Measurements from ENCODE around the gene MOB3B. TPM values are rescaled to one million over a fixed set of nuclear protein-coding genes. Genes with fewer than 3 reads are reported as not detected.

Gene MOB3B
- polyA plus RNA-seq, 2 of the 4 experiments (the other 2 are of a cell fraction): 6.0 to 6.4 TPM

DNA sequence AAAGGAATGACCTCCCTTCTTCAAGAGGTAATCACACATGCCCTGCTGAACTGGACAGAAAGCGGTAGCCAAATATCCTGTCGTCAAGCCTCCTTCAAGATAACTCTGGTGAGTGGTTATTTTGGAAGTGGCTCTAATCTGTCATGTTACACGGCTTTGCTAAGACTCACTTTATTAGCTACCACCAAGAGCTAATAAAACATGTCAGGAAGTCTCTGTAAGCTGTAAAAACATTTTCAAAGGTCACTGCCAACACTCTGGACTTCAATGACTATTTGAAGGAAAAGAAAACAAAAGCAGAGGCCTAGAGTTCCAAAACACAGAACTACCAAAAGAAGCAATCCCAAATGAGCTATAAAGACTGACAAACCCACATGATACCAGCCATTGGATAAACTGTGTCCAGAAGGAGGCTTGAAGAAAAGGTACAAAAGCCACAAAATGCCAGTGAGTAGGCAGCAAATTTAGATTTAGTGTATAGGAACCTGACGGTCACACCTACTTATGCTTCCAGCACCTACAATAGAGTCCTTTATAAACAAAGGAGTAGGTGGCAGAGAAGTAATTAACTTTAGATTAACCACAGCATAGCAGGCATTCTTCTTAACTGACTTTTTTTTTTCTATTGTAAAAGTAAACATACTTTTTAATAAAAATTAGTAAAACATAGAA, 135.3 kb downstream of the MOB3B start:
- ChIA-PET CTCF (interaction anchor here (1.0 to 2.1 kb wide), 3 partner anchors 13 to 28 kb away, joined by 3 to 7 read pairs (median 3); no protein-coding TSS in a partner anchor), POLR2A (no interaction called here)
- no peak for ATAC-seq
- no peak overlapping the region for H3K27ac ChIP-seq
- H3K4me2 ChIP-seq: no peak overlapping the region
- 62% methylated on average over 4 of the region's 4 CpGs for WGBS (ENCODE audit: missing lambda C conversion rate)
- no peak for TF ChIP-seq PHF8 (IDR thresholded peaks at IDR 0.05; ENCODE audit: borderline replicate concordance, low read depth)
- TF ChIP-seq, protein P1, sequence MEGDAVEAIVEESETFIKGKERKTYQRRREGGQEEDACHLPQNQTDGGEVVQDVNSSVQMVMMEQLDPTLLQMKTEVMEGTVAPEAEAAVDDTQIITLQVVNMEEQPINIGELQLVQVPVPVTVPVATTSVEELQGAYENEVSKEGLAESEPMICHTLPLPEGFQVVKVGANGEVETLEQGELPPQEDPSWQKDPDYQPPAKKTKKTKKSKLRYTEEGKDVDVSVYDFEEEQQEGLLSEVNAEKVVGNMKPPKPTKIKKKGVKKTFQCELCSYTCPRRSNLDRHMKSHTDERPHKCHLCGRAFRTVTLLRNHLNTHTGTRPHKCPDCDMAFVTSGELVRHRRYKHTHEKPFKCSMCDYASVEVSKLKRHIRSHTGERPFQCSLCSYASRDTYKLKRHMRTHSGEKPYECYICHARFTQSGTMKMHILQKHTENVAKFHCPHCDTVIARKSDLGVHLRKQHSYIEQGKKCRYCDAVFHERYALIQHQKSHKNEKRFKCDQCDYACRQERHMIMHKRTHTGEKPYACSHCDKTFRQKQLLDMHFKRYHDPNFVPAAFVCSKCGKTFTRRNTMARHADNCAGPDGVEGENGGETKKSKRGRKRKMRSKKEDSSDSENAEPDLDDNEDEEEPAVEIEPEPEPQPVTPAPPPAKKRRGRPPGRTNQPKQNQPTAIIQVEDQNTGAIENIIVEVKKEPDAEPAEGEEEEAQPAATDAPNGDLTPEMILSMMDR (IDR thresholded peaks at IDR 0.05): no peak
- no peak for TF ChIP-seq ZSCAN20 (CRISPR knock-in tag; IDR thresholded peaks at IDR 0.05)
- TF ChIP-seq EHF (CRISPR knock-in tag; IDR thresholded peaks at IDR 0.05): no peak
- TF ChIP-seq MYC (IDR thresholded peaks at IDR 0.05; ENCODE audit: borderline replicate concordance, low read length): no peak
- TF ChIP-seq CBX8 (IDR thresholded peaks at IDR 0.05): no peak
- no peak for TF ChIP-seq TFCP2L1 (CRISPR knock-in tag; IDR thresholded peaks at IDR 0.05)
- TF ChIP-seq HES2 (IDR thresholded peaks at IDR 0.05): no peak
- TF ChIP-seq ZNF302 (CRISPR knock-in tag; IDR thresholded peaks at IDR 0.05): no peak
- TF ChIP-seq ESRRA (IDR thresholded peaks at IDR 0.05; ENCODE audit: borderline replicate concordance, low read length): no peak
- TF ChIP-seq FOSL2 (IDR thresholded peaks at IDR 0.05): no peak
- no peak for TF ChIP-seq FOSL2 (CRISPR knock-in tag; IDR thresholded peaks at IDR 0.05)
- no peak for TF ChIP-seq NFE2L2 (conservative IDR thresholded peaks at IDR 0.05; ENCODE audit: low read length)
- no peak for TF ChIP-seq JUN (IDR thresholded peaks at IDR 0.05)
- TF ChIP-seq, protein P2, sequence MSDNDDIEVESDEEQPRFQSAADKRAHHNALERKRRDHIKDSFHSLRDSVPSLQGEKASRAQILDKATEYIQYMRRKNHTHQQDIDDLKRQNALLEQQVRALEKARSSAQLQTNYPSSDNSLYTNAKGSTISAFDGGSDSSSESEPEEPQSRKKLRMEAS (IDR thresholded peaks at IDR 0.05): no peak
- no peak for TF ChIP-seq ELK1 (IDR thresholded peaks at IDR 0.05; ENCODE audit: low read depth, low read length)
- no peak for TF ChIP-seq TP53 (CRISPR knock-in tag; IDR thresholded peaks at IDR 0.05)
- no peak for TF ChIP-seq HDAC2 (IDR thresholded peaks at IDR 0.05)
- no peak for TF ChIP-seq HOXB13 (CRISPR knock-in tag; IDR thresholded peaks at IDR 0.05; ENCODE audit: low read depth)
- no peak for TF ChIP-seq ZFP36 (IDR thresholded peaks at IDR 0.05; ENCODE audit: borderline replicate concordance, partially characterized antibody)
- peaks cover 13% of the 10 kb centered on the region; the same call in 1 of the 3 replicates for H3K4me1 ChIP-seq
- no peak overlapping the region for H3K4me3 ChIP-seq
- H3K9me3 ChIP-seq: no peaks in the 10 kb centered on the region
- no peak for DNase-seq (ENCODE audit: low read depth in 1 of 2, low spot score in 1 of 2)
- no peak for FAIRE-seq

DNA sequence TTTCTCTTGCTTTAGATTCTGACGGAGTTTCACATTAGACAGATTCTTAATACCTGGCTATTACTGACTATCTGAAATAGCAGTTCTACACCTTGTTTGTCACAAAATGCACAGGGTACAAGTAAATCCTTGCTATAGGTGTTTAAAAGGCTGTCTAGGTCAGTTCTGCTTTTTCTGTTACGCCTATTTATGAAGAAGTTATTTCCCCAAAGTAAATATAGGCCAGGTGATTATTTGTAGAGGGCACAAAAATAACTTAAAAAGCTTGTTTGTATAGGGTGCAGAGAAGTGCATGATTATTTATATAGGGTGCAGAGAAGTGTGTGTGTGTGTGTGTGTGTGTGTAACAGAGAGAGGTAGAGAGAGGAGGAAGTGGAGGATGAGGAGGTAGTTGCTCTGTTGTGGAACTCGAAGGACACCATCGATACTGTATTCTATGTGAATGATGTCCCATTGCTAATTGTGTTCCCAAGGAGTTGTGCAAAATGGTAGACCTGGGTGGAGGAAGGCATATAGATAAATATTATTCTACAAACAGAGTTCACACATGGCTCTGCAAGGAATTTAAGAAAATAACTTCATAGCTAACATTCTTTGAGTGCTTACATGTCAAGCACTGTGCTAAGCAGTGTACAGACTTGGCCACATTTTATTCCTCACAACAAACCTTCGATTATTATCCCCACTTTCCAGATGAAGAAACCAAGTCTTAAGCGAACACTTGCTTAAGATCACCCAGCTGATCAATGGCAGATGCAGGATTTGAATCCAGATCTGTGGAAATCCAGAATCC, 136.4 kb downstream of the MOB3B start:
- FAIRE-seq: no peak
- H3K4me1 ChIP-seq: peaks cover 15% of the 10 kb centered on the region; the same call in 2 of the 3 replicates
- H3K27ac ChIP-seq: no peak overlapping the region
- POLR2A ChIA-PET: no interaction called here
- no peak for TF ChIP-seq ELK1 (IDR thresholded peaks at IDR 0.05; ENCODE audit: low read depth, low read length)
- no peak for TF ChIP-seq NFE2L2 (conservative IDR thresholded peaks at IDR 0.05; ENCODE audit: low read length)
- TF ChIP-seq POLR2AphosphoS2 (conservative IDR thresholded peaks at IDR 0.05; ENCODE audit: low read length): no peak
- H3K9me3 ChIP-seq: no peaks in the 10 kb centered on the region
- no peak overlapping the region for H3K4me3 ChIP-seq
- H3K4me2 ChIP-seq: no peak overlapping the region
- CTCF ChIA-PET: interaction anchor here (1.1 to 2.1 kb wide), 4 partner anchors 10 to 155 kb away, joined by 3 to 7 read pairs (median 4); no protein-coding TSS in a partner anchor
- no peak for DNase-seq (ENCODE audit: low read depth in 1 of 2, low spot score in 1 of 2)
- 67% methylated on average over 6 of the region's 6 CpGs for WGBS (ENCODE audit: missing lambda C conversion rate)
- no peak for ATAC-seq
